SJCRH30 (cell line): Measurements from ENCODE around the gene NPEPL1. TPM values are rescaled to one million over a fixed set of nuclear protein-coding genes. Genes with fewer than 3 reads are reported as not detected.
A peak's percentile ranks its signal among the peaks of the same experiment; 100 is the strongest.

Experiments
- DNase-seq, 2 experiments: peaks; one replicate each; pipeline ENCODE4 v3.0.0-alpha.2; 2015 to 2020
- H3K27ac ChIP-seq: fragments of 250-450 bp; sonication (Bioruptor Pico); 2 replicates; pipeline ENCODE4 v1.5.1; 2020; ENCODE audit warnings: mild to moderate bottlenecking, moderate library complexity
- H3K27me3 ChIP-seq: fragments of 250-450 bp; sonication (Bioruptor Pico); 2 replicates; pipeline ENCODE4 v1.5.1; 2020; ENCODE audit warnings: mild to moderate bottlenecking, moderate library complexity
- H3K36me3 ChIP-seq: fragments of 250-450 bp; sonication (Bioruptor Pico); 2 replicates; pipeline ENCODE4 v1.5.1; 2020; ENCODE audit warnings: mild to moderate bottlenecking, moderate library complexity
- H3K4me1 ChIP-seq: fragments of 250-450 bp; sonication (Bioruptor Pico); 2 replicates; pipeline ENCODE4 v1.5.1; 2020; ENCODE audit warnings: mild to moderate bottlenecking, moderate library complexity
- H3K4me3 ChIP-seq: fragments of 250-450 bp; sonication (Bioruptor Pico); 2 replicates; pipeline ENCODE4 v1.5.1; 2020; ENCODE audit warnings: mild to moderate bottlenecking, moderate library complexity
- H3K9me3 ChIP-seq: fragments of 250-450 bp; sonication (Bioruptor Pico); replicated peaks from 2 replicates; pipeline ENCODE4 v1.5.1; 2020; ENCODE audit warnings: mild to moderate bottlenecking, moderate library complexity
- total RNA-seq: library from RNA; depleted of rRNA; stranded (reverse); fragments of >200 nt; shearing (Covaris generic); gene quantifications from 2 replicates; pipeline ENCODE4 v1.2.3, GENCODE V29; 2014

Gene NPEPL1
- total RNA-seq, 1 experiment from 2014 or later, result 6.3 TPM

GRCh38 chr20:58697867-58698703 lies 5.5 kb downstream of the NPEPL1 start:
- Histone ChIP-seq H3K36me3 (no peaks in the 10 kb centered on the region; the same call in 1 of the 2 replicates), H3K27me3 (no peaks in the 10 kb centered on the region), H3K4me3 (no peak overlapping the region), H3K9me3 (no peaks in the 10 kb centered on the region), H3K27ac (no peak overlapping the region), H3K4me1 (no peaks in the 10 kb centered on the region)
- DNase-seq, result no peak

DNA sequence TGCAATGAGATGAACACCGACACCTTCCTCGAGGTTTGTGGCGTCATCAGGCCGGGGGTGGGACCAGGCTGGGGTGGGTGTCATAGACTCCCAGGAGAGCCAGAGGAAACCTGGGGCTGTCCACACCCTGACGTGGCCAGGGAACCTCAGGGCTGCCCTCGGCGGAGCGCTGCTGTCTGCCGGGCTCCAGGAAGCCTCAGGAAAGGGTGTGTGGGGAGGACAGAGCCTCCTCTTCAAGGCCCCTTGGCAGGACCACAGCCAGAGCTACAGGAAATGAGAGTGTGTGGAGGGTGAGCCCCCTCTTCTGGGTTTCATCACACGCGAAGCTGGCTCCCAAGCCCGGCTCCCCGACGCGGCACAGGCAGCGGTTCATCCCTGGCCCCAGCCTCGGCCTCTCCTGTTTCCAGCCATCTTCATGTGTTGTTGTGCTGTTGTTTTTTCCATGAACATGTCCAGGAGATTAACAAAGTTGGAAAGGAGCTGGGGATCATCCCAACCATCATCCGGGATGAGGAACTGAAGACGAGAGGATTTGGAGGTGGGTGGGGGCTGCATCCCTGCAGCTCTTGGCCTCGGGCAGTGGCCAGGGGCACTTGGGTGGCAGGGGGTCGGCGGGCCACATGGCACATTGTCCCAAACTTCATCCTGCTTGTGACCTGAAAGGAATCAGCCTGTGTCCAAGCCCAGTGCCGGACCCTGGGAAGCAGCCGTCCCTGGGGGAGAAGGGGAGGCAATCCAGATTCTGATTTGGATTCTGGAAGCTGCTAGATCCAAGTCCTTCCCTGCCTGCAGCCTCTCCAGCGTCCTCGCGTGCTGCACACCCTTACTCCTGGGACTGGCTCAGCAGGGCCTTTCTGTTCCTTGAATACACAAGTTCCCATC lies 6.4 kb downstream of the NPEPL1 start:
- H3K27ac ChIP-seq, result no peak overlapping the region
- H3K9me3 ChIP-seq, result no peaks in the 10 kb centered on the region
- no peaks in the 10 kb centered on the region; the same call in 1 of the 2 replicates for H3K36me3 ChIP-seq
- DNase-seq, result no peak
- H3K4me1 ChIP-seq, result no peaks in the 10 kb centered on the region
- H3K4me3 ChIP-seq, result no peak overlapping the region
- no peaks in the 10 kb centered on the region for H3K27me3 ChIP-seq

GRCh38 chr20:58699623-58700107 lies 7.1 kb downstream of the NPEPL1 start:
- no peak for DNase-seq
- no peaks in the 10 kb centered on the region for H3K4me1 ChIP-seq
- no peak overlapping the region for H3K4me3 ChIP-seq
- no peak overlapping the region for H3K27ac ChIP-seq
- no peaks in the 10 kb centered on the region for H3K9me3 ChIP-seq
- H3K27me3 ChIP-seq, result no peaks in the 10 kb centered on the region
- H3K36me3 ChIP-seq, result no peaks in the 10 kb centered on the region; the same call in 1 of the 2 replicates

- Histone ChIP-seq H3K27me3 (no peaks in the 10 kb centered on the region), H3K4me3 (no peak overlapping the region), H3K9me3 (no peaks in the 10 kb centered on the region), H3K27ac (no peak overlapping the region), H3K36me3 (no peaks in the 10 kb centered on the region; the same call in 1 of the 2 replicates), H3K4me1 (no peaks in the 10 kb centered on the region)
- no peak for DNase-seq
Observed at GRCh38 chr20:58700121-58700821, 7.7 kb downstream of the NPEPL1 start.

- no peaks in the 10 kb centered on the region for H3K9me3 ChIP-seq
- DNase-seq, result no peak
- H3K4me3 ChIP-seq, result no peak overlapping the region
- no peaks in the 10 kb centered on the region for H3K27me3 ChIP-seq
- H3K36me3 ChIP-seq, result no peaks in the 10 kb centered on the region; the same call in 1 of the 2 replicates
- no peaks in the 10 kb centered on the region for H3K4me1 ChIP-seq
- H3K27ac ChIP-seq, result no peak overlapping the region
Observed at GRCh38 chr20:58700823-58701222, 8.2 kb downstream of the NPEPL1 start.

- Histone ChIP-seq H3K27me3 (no peaks in the 10 kb centered on the region), H3K4me3 (no peak overlapping the region), H3K36me3 (no peaks in the 10 kb centered on the region; the same call in 1 of the 2 replicates), H3K4me1 (no peaks in the 10 kb centered on the region), H3K27ac (no peak overlapping the region), H3K9me3 (no peaks in the 10 kb centered on the region)
- no peak for DNase-seq
Observed at GRCh38 chr20:58701431-58702160, 9.0 kb downstream of the NPEPL1 start.

GRCh38 chr20:58702161-58702510 lies 9.5 kb downstream of the NPEPL1 start:
- Histone ChIP-seq H3K36me3 (no peaks in the 10 kb centered on the region; the same call in 1 of the 2 replicates), H3K4me1 (no peaks in the 10 kb centered on the region)

DNA sequence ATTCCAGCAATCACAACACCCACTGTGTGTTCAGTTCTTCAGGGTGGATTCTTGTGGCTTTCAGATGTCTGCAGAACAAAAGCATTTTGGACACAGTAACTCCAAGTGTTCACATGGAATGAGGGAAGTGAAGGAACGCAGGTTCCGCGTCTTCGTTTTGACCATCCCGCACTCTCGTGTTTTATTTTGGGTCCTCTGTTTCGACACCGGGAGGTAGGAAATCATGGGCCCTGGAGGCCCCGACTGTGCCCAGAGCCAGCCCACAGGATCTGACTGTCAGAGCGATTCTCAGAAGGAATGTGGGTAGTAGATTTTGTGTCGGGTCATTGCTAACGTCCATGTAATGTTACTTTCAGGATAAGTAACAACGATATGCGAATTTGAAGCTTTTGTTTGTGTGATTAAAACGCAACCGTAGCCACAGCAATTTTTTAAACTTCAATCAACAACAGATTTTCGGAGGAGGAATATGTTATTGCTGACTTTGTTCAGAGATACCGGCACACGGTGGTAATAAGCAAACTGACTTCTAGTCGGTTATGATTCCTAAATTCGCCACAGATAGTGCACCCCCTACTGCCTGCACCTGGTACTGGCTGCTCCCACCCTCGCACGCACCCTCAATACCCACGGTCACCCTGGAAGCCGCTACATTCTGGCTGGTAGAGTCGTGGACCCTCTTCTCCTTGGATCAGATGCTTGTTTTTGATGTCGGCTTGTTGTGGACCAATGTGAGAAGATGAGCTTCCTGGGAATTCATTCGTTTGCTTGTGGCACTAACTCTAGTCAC lies 10.5 kb downstream of the NPEPL1 start:
- no peak overlapping the region for H3K27ac ChIP-seq
- H3K9me3 ChIP-seq, result no peaks in the 10 kb centered on the region
- no peak overlapping the region for H3K4me3 ChIP-seq
- H3K27me3 ChIP-seq, result no peaks in the 10 kb centered on the region
- H3K36me3 ChIP-seq, result no peaks in the 10 kb centered on the region; the same call in 1 of the 2 replicates
- peak in 1 of 2 experiments; percentile 2 for DNase-seq
- H3K4me1 ChIP-seq, result no peaks in the 10 kb centered on the region; the same call in 1 of the 2 replicates

More at GRCh38 chr20:58702161-58702510, 9.5 kb downstream of the NPEPL1 start:
- DNase-seq, result peak in 1 of 2 experiments; percentile 2
- Histone ChIP-seq H3K27me3 (no peaks in the 10 kb centered on the region), H3K9me3 (no peaks in the 10 kb centered on the region), H3K4me3 (no peak overlapping the region), H3K27ac (no peak overlapping the region)

- Histone ChIP-seq H3K36me3 (no peaks in the 10 kb centered on the region; the same call in 1 of the 2 replicates), H3K27me3 (no peaks in the 10 kb centered on the region), H3K27ac (no peak overlapping the region), H3K4me3 (no peak overlapping the region), H3K4me1 (peaks cover 4% of the 10 kb centered on the region), H3K9me3 (no peaks in the 10 kb centered on the region)
- DNase-seq, result no peak
Observed at GRCh38 chr20:58703765-58704371, 11.3 kb downstream of the NPEPL1 start.

DNA sequence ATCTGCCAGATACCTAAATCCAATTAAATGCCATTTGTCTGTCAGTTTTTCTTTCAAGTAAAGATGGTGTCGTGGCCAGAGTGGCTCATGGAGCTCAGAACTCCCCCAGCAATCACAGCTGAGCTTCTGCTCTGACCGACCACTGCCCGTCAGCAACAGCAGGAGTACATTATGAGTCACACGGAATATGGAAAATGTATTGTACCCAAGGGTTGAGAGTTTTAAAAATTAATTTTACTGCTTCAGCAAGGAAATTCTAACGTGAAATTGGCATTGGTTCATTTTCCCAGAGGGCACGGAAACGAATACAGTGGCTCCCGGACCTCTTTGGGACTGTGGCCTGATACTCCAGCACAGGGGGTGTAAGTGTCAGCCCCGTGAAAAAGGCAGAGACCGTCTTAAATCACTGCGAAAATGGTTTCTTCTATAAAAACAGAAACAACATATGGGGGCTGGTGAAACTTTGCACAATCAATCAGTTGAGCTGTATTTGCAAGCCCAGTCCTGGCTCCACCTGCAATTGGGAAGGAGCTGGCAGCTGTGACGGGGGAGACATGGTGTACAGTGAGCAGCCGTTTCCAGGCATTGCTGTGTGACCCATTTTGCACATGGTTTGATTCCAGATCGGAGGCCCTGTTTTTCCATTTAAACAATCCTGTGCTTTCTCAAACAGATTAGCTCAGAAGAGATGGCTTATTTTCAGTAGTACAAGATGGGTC lies 12.8 kb downstream of the NPEPL1 start:
- no peaks in the 10 kb centered on the region; the same call in 1 of the 2 replicates for H3K36me3 ChIP-seq
- no peak overlapping the region for H3K4me3 ChIP-seq
- DNase-seq, result no peak
- H3K27ac ChIP-seq, result no peak overlapping the region
- H3K27me3 ChIP-seq, result no peaks in the 10 kb centered on the region
- peaks cover 9% of the 10 kb centered on the region for H3K4me1 ChIP-seq
- no peaks in the 10 kb centered on the region for H3K9me3 ChIP-seq

- H3K4me1 ChIP-seq, result peaks cover 9% of the 10 kb centered on the region
- no peaks in the 10 kb centered on the region; the same call in 1 of the 2 replicates for H3K36me3 ChIP-seq
- H3K4me3 ChIP-seq, result no peak overlapping the region
- no peaks in the 10 kb centered on the region for H3K9me3 ChIP-seq
- no peaks in the 10 kb centered on the region for H3K27me3 ChIP-seq
- peak in 1 of 2 experiments; percentile 3 for DNase-seq
- H3K27ac ChIP-seq, result no peak overlapping the region
Observed at GRCh38 chr20:58706150-58706892, 13.7 kb downstream of the NPEPL1 start.
